D341Med (cell line): ENCODE measurements around the gene DICER1.

Source experiments
- DNase-seq: peaks from one replicate; pipeline ENCODE4 v3.0.0; 2012; ENCODE audit warnings: low spot score

DICER1 gene

GRCh38 chr14:95059126-95059525, 98.2 kb downstream of the DICER1 start:
- no peak for DNase-seq

DNA sequence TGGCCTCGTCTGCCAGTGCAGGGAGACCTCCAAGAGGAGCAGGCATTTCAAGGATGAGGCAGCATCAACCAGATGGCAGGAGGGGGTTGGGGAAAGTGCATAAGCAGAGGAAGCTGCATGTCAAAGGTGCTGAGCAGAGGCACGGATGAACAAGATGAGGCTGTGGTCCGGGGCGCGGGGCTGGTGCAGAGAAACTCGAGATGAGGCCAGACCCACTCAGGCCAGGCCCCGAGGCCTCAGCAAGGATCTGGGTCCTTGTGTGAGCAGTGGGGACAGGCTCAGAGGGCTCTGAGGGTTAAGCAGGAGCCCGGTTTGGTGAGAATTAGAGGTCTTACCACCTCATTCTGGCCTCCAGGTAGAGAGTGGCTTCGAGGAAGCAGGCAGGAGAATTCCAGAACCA, 98.8 kb downstream of the DICER1 start:
- DNase-seq: no peak

DNA sequence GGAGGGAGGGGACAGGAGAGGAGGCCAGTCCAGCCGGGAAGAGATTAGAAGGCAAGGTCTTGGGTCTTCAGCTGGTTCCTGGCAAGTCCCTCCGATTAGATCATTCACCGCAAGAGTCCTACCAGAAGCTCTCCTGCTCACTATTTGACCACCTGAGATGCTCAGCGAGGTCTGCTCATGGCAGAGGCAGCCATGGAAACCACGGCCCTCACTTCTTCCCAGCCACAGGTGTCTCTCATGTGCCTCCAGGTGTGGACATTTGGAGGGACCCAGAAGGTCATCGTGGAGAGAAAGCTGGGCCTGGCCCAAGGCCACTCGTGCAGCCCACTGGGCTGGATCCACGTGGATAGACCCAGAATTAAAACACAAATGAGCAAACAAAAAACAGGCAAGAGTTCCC, 99.5 kb downstream of the DICER1 start:
- DNase-seq: no peak

DNA sequence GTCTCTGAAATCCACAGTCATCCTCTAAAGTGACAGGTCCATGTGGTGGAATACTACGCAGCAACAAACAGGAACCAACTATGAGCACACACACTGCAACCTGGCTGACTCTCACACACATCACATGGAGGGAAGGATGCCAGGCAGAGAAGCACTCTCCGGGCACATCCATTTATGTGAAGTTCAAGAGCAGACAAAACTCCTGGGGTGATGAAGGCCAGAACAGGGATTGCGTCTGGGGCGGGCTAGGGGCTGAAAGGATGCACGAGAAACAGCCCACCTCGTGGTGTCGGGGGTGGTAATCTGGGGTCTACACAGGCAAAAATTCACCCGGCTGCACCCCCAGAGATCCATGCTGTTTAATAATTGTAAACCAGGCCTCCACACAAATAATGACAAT, 100.2 kb downstream of the DICER1 start:
- DNase-seq: no peak

GRCh38 chr14:95056476-95056875, 100.9 kb downstream of the DICER1 start:
- DNase-seq: no peak

GRCh38 chr14:95055318-95055717, 102.0 kb downstream of the DICER1 start:
- no peak for DNase-seq

DNA sequence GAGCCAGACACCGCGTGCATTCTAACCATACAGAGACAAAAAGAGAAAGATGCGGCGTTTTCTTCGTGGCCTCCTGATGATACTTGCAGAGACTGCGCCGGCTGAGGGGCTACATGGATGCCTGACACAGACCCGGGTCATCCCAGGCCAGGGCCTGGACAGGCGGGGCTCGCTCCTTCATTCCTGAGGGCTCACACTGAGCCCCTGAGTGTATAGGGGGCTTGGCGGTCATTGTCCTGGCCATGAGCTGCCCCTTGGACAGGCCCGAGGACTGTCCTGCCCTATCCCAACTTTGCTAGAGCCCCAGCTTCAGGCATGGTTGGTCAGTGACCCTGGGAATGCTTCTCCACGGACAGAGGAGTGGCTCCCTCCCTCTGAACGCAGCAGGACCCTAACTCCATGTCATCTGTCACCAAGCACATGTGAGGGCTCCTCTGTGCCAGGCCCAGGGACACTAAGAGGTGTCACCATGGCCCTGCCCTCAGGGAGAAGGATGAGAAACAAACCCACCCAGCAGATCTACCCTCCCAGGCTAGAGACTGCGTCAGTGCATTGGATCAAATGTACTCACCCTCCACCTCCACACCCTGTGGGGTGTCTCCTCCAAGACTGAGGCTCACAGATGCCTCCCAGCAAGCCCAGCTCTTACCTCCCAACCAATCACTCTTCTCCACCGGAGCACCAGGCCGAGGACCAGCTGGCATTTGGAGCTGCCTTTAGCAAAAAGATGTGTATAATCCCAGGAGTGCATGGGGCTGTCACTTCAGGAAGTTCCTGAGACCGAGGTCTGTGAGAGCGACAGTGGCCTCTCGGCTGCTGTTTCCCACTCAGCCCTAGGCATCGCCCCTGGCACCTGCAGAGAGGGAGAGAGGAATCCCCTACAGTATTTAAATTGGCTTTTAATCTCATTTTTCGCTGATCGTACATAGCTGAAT, 102.7 kb downstream of the DICER1 start:
- DNase-seq: no peak

- no peak for DNase-seq
These were observed 105.2 kb downstream of the DICER1 start for GRCh38 chr14:95052016-95052585.

DNA sequence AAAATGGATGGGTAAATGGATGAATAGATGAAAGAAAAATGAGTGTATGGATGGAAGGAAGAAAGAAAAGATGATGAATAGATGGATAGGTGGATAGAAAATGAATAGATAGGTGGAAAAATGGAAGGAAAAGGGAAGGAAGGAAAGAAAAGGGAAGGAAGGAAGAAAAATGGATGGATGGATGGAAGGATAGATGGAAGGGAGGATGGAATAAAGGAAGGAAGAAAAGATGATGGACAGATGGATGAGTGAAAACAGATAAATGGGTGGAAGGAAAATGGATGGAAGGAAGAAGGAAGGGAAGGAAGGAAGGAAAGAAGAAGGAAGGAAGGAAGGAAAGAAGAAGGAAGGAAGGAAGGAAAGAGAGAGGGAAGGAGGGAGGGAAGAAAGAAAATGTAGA, 107.4 kb downstream of the DICER1 start:
- no peak for DNase-seq

DNA sequence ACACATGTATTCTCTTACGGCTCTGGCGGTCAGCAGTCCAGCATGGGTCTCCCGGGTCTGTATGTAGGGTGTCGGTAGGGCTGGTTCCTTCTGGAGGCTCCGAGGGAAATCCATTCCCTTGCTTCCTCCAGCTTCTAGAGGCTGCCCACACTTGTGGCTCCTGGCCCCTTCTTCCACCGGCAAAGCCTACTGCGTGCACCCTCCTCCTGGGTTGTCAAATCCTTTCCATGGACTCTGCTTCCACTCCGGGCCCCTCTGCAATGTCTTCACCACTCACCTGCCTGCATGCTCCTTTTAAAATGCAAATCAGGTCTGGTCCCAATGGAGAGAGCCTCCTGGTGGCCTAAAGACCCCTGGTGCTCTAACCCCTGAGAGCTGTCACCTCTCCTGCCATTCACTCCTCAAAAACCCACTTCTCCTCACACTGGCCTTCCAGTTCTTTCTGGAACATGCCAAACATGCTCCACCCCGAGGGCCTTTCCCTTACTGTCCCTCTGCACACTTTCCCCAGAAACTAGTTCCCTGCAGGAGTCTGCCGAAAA, 108.5 kb downstream of the DICER1 start:
- DNase-seq: no peak

GRCh38 chr14:95047754-95048153, 109.6 kb downstream of the DICER1 start:
- no peak for DNase-seq

GRCh38 chr14:95046711-95047681, 110.3 kb downstream of the DICER1 start:
- DNase-seq: no peak

DNA sequence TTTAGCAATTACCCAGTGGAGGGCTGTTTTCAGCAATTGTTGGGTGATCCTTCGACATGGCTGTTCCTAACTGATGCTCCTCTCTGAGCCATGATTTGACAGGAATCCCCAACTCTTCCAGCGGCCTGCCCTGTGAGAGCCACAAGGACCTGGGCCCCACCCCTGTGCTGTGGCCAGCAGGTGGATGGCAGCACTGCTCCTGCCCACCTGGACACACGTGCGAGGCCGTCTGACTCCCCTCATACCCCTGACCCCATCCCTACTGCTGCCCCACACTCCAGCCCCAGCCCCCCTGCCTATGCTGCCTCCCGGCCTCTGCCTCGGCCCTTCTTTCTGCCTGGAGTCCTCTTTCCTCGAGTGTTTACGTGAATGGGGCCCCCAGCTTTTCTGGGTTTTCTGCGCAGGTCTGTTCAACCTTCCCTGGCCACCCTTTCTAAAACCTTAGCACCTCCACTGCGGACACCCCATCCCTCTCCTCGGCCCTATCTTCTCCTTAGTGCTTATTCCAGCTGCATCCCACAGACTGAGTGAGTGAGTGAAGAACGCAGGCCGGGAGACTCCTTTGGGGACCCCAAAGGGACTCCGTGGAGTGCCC, 111.4 kb downstream of the DICER1 start:
- no peak for DNase-seq

DNA sequence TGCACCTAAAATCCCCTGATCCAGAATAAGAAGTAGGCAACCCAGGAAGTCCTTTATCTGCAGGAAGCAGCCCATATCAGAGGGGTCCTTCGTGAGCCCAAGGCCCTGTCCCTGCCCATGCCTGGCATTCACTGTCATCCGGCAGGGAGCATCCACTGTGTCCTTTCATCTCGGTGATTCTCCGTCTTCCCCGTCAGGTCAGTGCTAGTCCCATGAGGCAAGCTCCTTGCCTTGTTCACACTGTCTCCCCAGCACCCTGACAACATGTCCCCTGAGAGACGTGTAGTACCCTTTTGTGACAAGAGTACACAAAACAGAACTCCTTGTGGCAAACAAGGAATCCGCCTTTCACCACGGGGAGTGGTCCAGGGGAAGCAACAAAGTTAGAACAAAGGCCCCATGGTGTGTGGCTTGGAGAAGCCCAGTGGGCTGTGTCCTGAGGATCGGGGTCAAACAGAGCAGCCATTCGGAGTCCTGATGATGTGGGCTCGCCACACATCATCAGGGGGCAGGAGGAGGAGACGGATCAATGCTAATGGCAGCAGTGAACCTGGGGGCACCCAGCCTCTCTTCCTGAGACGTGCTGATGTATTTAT, 112.1 kb downstream of the DICER1 start:
- no peak for DNase-seq

DNA sequence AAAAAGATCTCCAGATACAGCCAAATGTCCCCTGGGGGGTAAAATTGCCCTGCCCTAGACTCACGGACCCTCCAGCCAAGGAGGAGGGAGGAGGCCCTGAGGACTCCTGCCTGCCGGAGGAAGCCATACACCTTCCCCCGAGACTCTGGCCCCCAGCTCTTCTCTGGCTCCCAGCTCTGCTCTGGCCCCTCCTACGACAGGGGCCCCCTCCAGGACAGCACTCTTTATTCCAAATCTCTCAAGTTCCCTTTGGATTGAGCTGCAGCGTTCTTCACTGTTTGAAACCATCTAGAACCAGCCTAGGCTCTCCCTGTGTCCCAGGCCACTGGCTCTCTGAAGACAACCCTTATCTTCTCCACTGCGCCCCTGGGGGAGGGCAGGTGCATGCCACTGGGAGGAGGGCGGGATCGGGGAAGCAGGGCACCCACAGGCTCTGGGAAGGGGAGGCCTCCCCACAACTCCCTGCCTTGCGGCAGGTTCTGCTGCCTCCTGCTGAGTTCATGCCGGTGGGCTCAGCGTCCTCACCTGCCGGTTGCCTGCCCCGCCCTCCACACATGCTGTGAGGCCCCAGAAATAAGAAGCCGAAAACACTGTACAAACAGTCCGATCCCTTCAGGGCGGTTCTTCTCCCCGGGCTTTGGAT, 112.7 kb downstream of the DICER1 start:
- DNase-seq: no peak

DNA sequence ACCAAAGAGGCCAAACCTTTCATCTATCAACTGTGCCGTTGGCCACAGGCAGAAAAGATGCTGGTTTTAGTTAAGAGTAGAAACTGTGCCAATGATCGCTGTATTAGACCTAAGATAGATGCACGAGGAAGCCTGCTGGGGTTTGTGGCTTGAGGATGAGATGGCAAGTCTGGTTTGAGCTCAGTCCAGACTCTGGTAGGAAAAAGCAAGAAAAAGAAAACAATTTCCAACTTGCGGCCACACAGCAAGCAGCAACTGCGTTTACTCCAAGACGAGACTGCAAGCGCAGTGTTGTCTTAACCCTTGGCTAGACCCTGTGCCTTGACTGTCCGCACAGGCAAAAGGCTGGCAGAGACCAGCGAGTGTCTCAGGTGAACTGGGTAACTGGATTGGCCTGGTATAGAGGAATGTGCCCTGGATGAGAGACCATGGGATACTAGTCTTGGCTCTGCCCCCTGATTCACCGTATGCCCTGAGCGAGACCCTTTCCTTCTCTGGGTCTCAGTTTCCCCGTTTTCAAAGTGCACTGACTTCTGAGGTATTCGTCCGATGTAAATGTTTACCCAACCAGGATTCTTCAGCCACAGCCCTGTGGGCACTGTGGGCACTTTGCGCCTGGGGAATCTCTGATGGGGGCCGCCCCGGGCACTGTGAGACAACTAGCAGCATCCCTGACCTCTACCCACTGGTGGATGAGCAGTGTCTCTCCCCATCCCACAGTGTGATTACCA, 113.4 kb downstream of the DICER1 start:
- no peak for DNase-seq

DNA sequence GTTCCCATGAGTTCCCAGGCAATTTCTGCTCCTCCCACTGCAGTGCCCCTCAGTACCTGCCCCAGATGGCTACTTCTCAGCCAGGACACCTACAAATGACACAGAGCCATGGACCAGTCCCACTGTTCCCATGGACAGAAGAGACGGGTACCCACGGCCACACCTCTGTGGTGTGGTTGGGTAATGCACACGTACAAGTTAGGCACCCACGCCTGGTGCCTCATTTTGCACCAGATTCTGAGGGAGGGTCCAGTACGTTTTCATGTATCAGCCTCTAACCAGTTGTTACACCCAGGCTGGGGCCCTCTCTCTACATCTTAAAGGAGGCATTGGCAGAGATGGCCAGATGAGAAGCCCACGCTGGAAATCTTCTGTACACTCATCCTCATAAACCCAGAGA, 114.0 kb downstream of the DICER1 start:
- DNase-seq: peak; percentile 14

- DNase-seq: peak; percentile 11
These were observed 115.8 kb downstream of the DICER1 start for GRCh38 chr14:95041477-95042020.

GRCh38 chr14:95040708-95041476, 116.4 kb downstream of the DICER1 start:
- DNase-seq: peak; percentile 15
